H9 (cell line): ENCODE measurements around the gene KL. TPM values are rescaled to one million over a fixed set of nuclear protein-coding genes. Genes with fewer than 3 reads are reported as not detected.

Source experiments
- DNase-seq: peaks from one replicate; pipeline ENCODE4 v3.0.0-alpha.2; 2017
- H2AFZ ChIP-seq: one replicate; pipeline ENCODE4 v1.6.1; 2013; ENCODE audit warnings: mild to moderate bottlenecking, low read length, control low read depth, moderate library complexity
- H2AK5ac ChIP-seq: 2 replicates; pipeline ENCODE4 v1.6.1; 2013; ENCODE audit warnings: low read length, control low read depth, mixed read lengths; ENCODE audit not compliant: insufficient read length
- H2BK120ac ChIP-seq: one replicate; pipeline ENCODE4 v1.6.1; 2013; ENCODE audit warnings: low read depth, mild to moderate bottlenecking, low read length, control low read depth, inconsistent platforms; ENCODE audit not compliant: poor library complexity, severe bottlenecking
- H2BK12ac ChIP-seq: 2 replicates; pipeline ENCODE4 v1.6.1; 2013; ENCODE audit warnings: low read length, control low read depth, mixed read lengths, low read depth; ENCODE audit not compliant: insufficient read length
- H2BK15ac ChIP-seq: 2 replicates; pipeline ENCODE4 v1.6.1; 2013; ENCODE audit warnings: low read depth, low read length, control low read depth
- H2BK20ac ChIP-seq: one replicate; pipeline ENCODE4 v1.6.1; 2013; ENCODE audit warnings: low read depth, mild to moderate bottlenecking, low read length, control low read depth, inconsistent platforms; ENCODE audit not compliant: poor library complexity, severe bottlenecking
- H2BK5ac ChIP-seq: 2 replicates; pipeline ENCODE4 v1.6.1; 2013; ENCODE audit warnings: low read length, control low read depth, mixed read lengths; ENCODE audit not compliant: insufficient read length
- H3K14ac ChIP-seq: 2 replicates; pipeline ENCODE4 v1.6.1; 2013; ENCODE audit warnings: low read length, control low read depth; ENCODE audit not compliant: insufficient read depth
- H3K18ac ChIP-seq: 2 replicates; pipeline ENCODE4 v1.6.1; 2013; ENCODE audit warnings: low read depth, mild to moderate bottlenecking, mixed read lengths, low read length, control low read depth; ENCODE audit not compliant: insufficient read length
- H3K23ac ChIP-seq: 2 replicates; pipeline ENCODE4 v1.6.1; 2013; ENCODE audit warnings: low read length, control low read depth, mixed read lengths, low read depth; ENCODE audit not compliant: insufficient read length
- H3K23me2 ChIP-seq: 2 replicates; pipeline ENCODE4 v1.6.1; 2013; ENCODE audit warnings: low read depth, mild to moderate bottlenecking, mixed read lengths, low read length, control low read depth; ENCODE audit not compliant: insufficient read length, poor library complexity, severe bottlenecking
- H3K27ac ChIP-seq: 2 replicates; pipeline ENCODE4 v1.5.1; 2013; ENCODE audit warnings: low read length, control low read depth, mixed read lengths, low read depth; ENCODE audit not compliant: insufficient read length
- H3K27me3 ChIP-seq: 2 replicates; pipeline ENCODE4 v1.6.1; 2013; ENCODE audit warnings: low read length, control low read depth, inconsistent platforms; ENCODE audit not compliant: insufficient read depth
- H3K4ac ChIP-seq: 2 replicates; pipeline ENCODE4 v1.6.1; 2013; ENCODE audit warnings: low read depth, mild to moderate bottlenecking, control low read depth, inconsistent platforms, low read length, moderate library complexity
- H3K4me1 ChIP-seq: 2 replicates; pipeline ENCODE4 v1.6.1; 2013; ENCODE audit warnings: low read length, control low read depth, inconsistent platforms; ENCODE audit not compliant: insufficient read depth
- H3K4me2 ChIP-seq: 2 replicates; pipeline ENCODE4 v1.6.1; 2013; ENCODE audit warnings: low read length, control low read depth, mixed read lengths; ENCODE audit not compliant: insufficient read length, insufficient read depth
- H3K56ac ChIP-seq: 2 replicates; pipeline ENCODE4 v1.6.1; 2013; ENCODE audit warnings: low read depth, mild to moderate bottlenecking, mixed read lengths, low read length, control low read depth; ENCODE audit not compliant: insufficient read length
- H3K79me1 ChIP-seq: 2 replicates; pipeline ENCODE4 v1.6.1; 2013; ENCODE audit warnings: low read depth, mild to moderate bottlenecking, moderate library complexity, low read length, control low read depth, inconsistent platforms; ENCODE audit not compliant: insufficient read depth, poor library complexity, severe bottlenecking
- H3K79me2 ChIP-seq: 2 replicates; pipeline ENCODE4 v1.6.1; 2013; ENCODE audit warnings: low read length, control low read depth, inconsistent platforms; ENCODE audit not compliant: insufficient read depth
- H3K9ac ChIP-seq: 2 replicates; pipeline ENCODE4 v1.6.1; 2013; ENCODE audit warnings: low read length, control low read depth, mixed read lengths; ENCODE audit not compliant: insufficient read length; ENCODE audit errors: extremely low read depth
- H3K9me3 ChIP-seq: one replicate; pipeline ENCODE4 v1.6.1; 2013; ENCODE audit warnings: low read depth, low read length, inconsistent platforms; ENCODE audit not compliant: control insufficient read depth
- H3T11ph ChIP-seq: one replicate; pipeline ENCODE4 v1.6.1; 2013; ENCODE audit warnings: mild to moderate bottlenecking, low read length, control low read depth, inconsistent platforms
- H4K20me1 ChIP-seq: one replicate; pipeline ENCODE4 v1.6.1; 2013; ENCODE audit not compliant: control insufficient read depth, insufficient read length, insufficient read depth
- H4K5ac ChIP-seq: 2 replicates; pipeline ENCODE4 v1.6.1; 2013; ENCODE audit warnings: low read depth, mild to moderate bottlenecking, mixed read lengths, low read length, control low read depth; ENCODE audit not compliant: insufficient read length
- H4K8ac ChIP-seq: replicated peaks from 2 replicates; pipeline ENCODE4 v1.6.1; 2013; ENCODE audit warnings: low read length, control low read depth, mixed read lengths, low read depth; ENCODE audit not compliant: insufficient read length
- H4K91ac ChIP-seq: 2 replicates; pipeline ENCODE4 v1.6.1; 2013; ENCODE audit warnings: low read depth, mild to moderate bottlenecking, moderate library complexity, mixed read lengths, low read length, control low read depth; ENCODE audit not compliant: insufficient read length
- H3K27ac Mint-ChIP-seq, 3 experiments: 2 replicates in 2 of 3; 3 replicates in 1 of 3; pipeline ENCODE4 v1.8.0; 2020 to 2021; ENCODE audit warnings: mixed read lengths in 3 of 3, mild to moderate bottlenecking in 1 of 3, moderate library complexity in 1 of 3
- H3K27me3 Mint-ChIP-seq: 2 replicates; pipeline ENCODE4 v1.8.0; 2021; ENCODE audit warnings: low read depth, mild to moderate bottlenecking, moderate library complexity, mixed read lengths
- H3K36me3 Mint-ChIP-seq, 3 experiments: 2 replicates in 2 of 3; 3 replicates in 1 of 3; pipeline ENCODE4 v1.8.0; 2020 to 2021; ENCODE audit warnings: low read depth in 3 of 3, mixed read lengths in 3 of 3; ENCODE audit not compliant: insufficient read depth in 1 of 3
- H3K4me1 Mint-ChIP-seq, 2 experiments: 2 replicates each; pipeline ENCODE4 v1.8.0; 2020; ENCODE audit warnings: mixed read lengths in 2 of 2
- H3K4me3 Mint-ChIP-seq, 2 experiments: 2 replicates in 1 of 2; 3 replicates in 1 of 2; pipeline ENCODE4 v1.8.0; 2020 to 2021; ENCODE audit warnings: mild to moderate bottlenecking in 2 of 2, mixed read lengths in 2 of 2, moderate library complexity in 1 of 2
- H3K9me3 Mint-ChIP-seq, 2 experiments: 2 replicates in 1 of 2; 3 replicates in 1 of 2; pipeline ENCODE4 v1.8.0; 2020; ENCODE audit warnings: mild to moderate bottlenecking in 2 of 2, mixed read lengths in 2 of 2, moderate library complexity in 1 of 2
- WGBS: extraction: QIAGEN DNeasy Blood & Tissue Kit; methylation state at CpG from one replicate; pipeline ENCODE4 v1.1.7; 2013; ENCODE audit warnings: missing lambda C conversion rate, low lambda C conversion rate, mixed read lengths; ENCODE audit not compliant: insufficient read length; ENCODE audit errors: extremely low coverage; 5-methylcytosine and 5-hydroxymethylcytosine counted together
- total RNA-seq: library from RNA; stranded (reverse); gene quantifications from 2 replicates; pipeline ENCODE4 v1.2.1, GENCODE V29; 2021
- TF ChIP-seq, protein P1 (sequence below): fragments of 200-600 bp; sonication (generic); conservative IDR thresholded peaks from 3 replicates; pipeline ENCODE4 v1.8.0; 2021; ENCODE audit warnings: antibody characterized with exemption, mild to moderate bottlenecking

The KL gene
- total RNA-seq, 1 experiment from 2014 or later = not detected

GRCh38 chr13:32989290-32989667 lies 26.9 kb upstream of the KL start:
- Mint-ChIP-seq H3K27me3 (peaks cover 3% of the 10 kb centered on the region), H3K36me3 (no peaks in the 10 kb centered on the region), H3K4me3 (no peak overlapping the region), H3K4me1 (no peaks in the 10 kb centered on the region), H3K27ac (no peak overlapping the region), H3K9me3 (peaks cover 3% of the 10 kb centered on the region in 2 experiments; a peak in 2 of 5 replicates)
- Histone ChIP-seq H3K4me1 (no peaks in the 10 kb centered on the region), H3K18ac (no peak overlapping the region), H4K91ac (no peak overlapping the region), H3K23me2 (no peaks in the 10 kb centered on the region), H3K27ac (no peak overlapping the region), H3K9ac (no peak overlapping the region), H3K14ac (no peak overlapping the region), H3K9me3 (no peaks in the 10 kb centered on the region), H2BK12ac (no peak overlapping the region), H3K79me1 (no peaks in the 10 kb centered on the region), H2BK20ac (no peak overlapping the region), H2AFZ (no peak overlapping the region), H3K56ac (no peak overlapping the region), H4K5ac (no peak overlapping the region), H3K27me3 (no peaks in the 10 kb centered on the region), H3K4me2 (no peak overlapping the region), H4K20me1 (no peaks in the 10 kb centered on the region), H3K4ac (no peak overlapping the region), H2BK5ac (no peak overlapping the region), H4K8ac (no peak overlapping the region), H2AK5ac (no peak overlapping the region), H2BK120ac (no peak overlapping the region), H2BK15ac (no peak overlapping the region), H3K79me2 (no peaks in the 10 kb centered on the region), H3T11ph (no peak overlapping the region), H3K23ac (no peak overlapping the region)
- no peak for DNase-seq
- TF ChIP-seq, protein P1, sequence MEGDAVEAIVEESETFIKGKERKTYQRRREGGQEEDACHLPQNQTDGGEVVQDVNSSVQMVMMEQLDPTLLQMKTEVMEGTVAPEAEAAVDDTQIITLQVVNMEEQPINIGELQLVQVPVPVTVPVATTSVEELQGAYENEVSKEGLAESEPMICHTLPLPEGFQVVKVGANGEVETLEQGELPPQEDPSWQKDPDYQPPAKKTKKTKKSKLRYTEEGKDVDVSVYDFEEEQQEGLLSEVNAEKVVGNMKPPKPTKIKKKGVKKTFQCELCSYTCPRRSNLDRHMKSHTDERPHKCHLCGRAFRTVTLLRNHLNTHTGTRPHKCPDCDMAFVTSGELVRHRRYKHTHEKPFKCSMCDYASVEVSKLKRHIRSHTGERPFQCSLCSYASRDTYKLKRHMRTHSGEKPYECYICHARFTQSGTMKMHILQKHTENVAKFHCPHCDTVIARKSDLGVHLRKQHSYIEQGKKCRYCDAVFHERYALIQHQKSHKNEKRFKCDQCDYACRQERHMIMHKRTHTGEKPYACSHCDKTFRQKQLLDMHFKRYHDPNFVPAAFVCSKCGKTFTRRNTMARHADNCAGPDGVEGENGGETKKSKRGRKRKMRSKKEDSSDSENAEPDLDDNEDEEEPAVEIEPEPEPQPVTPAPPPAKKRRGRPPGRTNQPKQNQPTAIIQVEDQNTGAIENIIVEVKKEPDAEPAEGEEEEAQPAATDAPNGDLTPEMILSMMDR = no peak
- WGBS = no CpG with 5 or more reads among the region's 3 CpGs
